KG1 (cell line): ENCODE measurements around the gene DPM3.
"Not testable (repeated sequence)": the region's sequence is repeated elsewhere in the genome, so short reads cannot be mapped to it uniquely, and the experiment has no call there.

ENCODE experiments used
- DNase-seq: peaks from one replicate; lab custom pipeline; 2025; lab: John Stamatoyannopoulos, UW

The DPM3 gene

GRCh38 chr1:155175281-155175926, 35.1 kb upstream of the DPM3 start:
- no peak for DNase-seq

GRCh38 chr1:155174324-155175280, 34.3 kb upstream of the DPM3 start:
- no peak for DNase-seq

GRCh38 chr1:155173478-155174323, 33.4 kb upstream of the DPM3 start, which contains the start of gene TRIM46:
Gene TRIM46, plus strand, starts transcription at chr1:155173849. Its CDS starts 118 bp downstream, at chr1:155173967.
- no peak for DNase-seq

DNA sequence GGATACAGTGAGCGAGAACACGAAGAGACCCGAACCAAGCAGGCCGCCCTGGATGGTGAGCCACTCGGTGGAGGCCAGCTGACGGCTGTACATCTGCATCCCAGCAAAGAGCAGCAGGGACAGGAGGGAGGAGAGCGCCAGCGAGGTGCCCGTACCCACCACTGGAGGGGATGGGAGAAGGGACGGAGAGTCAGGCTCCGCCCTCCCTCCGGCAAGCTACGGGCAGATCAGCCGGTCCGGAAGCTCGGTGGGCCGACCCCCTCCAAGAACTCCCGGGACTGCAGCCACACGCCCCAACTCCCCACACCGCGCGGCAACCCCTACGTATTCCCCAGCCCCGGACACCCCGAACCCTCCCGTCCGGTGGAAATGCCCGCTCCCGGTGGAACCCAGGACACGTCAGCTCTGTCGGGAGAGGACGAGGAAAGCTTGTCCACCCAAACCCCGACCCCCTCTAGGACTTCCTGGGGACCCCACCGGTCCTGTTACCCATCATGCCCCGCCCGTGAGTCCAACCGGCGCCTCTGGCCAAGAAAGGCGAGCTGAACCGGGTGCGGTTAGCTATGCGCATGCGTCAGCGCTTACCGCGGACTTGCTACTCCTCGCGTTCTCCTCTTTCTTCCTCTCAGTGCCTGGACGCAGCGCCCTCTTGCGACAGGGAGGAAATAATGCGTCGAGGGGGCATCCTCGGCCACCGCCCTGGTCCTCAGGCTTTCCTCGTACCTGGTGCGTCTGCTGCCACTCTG, 32.6 kb upstream of the DPM3 start, which contains the start of gene KRTCAP2:
Gene KRTCAP2 (minus strand): TSS at position 573 of the 746 bp plus-strand sequence. CDS start 80 bp downstream, at position 493.
- DNase-seq, result peak; percentile 85

DNA sequence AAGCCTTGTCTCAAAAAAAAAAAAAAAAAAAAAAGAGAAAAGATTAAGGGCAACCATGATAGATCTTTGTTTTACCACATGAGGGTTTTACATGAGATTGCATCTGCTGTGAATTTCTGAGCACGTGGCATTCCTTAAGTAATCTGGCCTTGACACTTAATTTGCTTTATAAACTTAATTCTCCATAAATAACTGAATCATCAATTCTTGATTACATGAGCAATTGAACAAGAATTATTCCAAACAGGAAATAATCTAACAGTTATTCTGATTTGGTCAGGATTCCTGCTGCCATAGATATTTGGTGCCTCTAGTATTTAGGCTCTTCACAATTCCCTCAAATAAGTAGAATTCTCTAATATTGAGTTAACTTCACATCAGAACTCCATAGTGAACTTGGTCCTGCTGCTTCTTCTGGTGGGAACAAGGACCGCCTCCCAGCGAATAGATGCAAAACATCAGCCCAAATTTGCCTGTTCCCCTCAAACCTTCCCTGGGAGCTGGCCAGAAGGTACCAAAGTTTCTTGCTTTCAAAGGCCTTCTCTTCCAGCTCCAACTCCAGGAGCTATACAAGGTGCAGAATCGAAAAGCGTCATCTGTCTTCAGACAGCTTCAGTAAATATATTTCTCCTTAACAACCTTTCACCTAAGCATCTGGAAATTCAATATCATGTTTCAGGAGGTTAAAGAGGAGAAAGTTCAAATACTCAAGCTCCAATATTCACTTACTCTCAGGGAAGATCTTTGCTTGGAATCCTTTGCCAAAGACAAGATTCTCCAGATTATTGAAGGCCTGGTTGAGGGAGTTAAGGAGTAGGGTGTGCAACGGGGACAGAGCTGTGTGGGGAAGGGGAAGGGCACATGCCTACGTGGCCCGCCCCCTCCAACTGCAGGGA, 31.8 kb upstream of the DPM3 start:
- no peak for DNase-seq

GRCh38 chr1:155170806-155171205, 30.5 kb upstream of the DPM3 start:
- no peak for DNase-seq

GRCh38 chr1:155170101-155170785, 29.9 kb upstream of the DPM3 start:
- no peak for DNase-seq

DNA sequence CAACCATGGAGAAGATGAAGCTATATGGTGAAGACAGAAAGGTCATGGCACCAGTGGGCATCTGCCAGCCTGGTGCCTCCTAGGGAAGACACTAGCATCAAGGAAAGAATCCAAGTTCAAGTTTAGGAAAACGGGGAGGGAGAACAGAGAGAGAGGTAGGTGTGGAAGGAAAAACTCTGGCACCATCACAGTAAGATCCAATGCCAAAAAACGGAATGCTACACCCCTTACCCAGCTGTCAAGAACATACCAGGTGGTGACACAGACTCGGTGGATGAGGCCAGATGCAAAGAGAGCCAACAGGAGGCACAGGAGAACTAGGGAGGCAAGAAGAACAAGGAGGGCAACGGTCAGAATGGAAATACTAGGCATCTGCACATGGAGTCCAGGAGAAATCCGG, 29.2 kb upstream of the DPM3 start:
- DNase-seq, result no peak

DNA sequence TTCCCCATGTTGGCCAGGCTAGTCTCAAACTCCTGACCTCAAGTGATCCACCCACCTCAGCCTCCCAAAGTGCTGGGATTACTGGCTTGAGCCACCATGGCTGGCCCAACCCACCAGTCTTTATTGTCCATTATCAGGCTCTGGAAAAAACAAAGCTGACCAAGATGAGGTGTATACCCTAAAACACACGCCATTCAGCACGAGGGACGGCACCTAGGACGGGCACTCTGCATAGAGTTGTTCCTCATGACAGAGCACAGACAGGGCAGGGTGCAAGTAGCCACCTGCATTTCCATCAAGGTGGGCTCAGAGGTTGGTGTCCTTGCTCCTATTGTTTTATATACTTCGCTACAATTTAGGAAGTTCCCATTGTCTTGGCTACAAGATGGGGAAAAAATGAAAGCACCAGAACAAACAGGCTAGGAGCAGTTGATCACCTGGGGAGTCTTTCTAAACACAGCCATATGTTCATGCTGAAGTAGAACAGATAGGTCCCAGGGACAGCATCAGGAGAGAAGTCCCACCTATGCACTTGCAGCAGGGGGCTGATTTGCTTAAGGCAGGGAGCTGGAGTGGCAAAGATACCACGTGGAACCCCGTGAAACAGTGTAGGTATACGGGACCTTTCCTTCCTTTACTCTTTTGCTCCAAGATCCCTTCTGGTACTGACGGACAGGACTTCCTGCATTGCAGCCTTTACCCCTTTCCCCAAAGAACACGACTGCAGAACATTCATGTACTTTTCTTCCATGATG, 28.3 kb upstream of the DPM3 start:
- DNase-seq, result no peak

GRCh38 chr1:155168105-155168445, 27.7 kb upstream of the DPM3 start:
- not testable (repeated sequence) for DNase-seq

DNA sequence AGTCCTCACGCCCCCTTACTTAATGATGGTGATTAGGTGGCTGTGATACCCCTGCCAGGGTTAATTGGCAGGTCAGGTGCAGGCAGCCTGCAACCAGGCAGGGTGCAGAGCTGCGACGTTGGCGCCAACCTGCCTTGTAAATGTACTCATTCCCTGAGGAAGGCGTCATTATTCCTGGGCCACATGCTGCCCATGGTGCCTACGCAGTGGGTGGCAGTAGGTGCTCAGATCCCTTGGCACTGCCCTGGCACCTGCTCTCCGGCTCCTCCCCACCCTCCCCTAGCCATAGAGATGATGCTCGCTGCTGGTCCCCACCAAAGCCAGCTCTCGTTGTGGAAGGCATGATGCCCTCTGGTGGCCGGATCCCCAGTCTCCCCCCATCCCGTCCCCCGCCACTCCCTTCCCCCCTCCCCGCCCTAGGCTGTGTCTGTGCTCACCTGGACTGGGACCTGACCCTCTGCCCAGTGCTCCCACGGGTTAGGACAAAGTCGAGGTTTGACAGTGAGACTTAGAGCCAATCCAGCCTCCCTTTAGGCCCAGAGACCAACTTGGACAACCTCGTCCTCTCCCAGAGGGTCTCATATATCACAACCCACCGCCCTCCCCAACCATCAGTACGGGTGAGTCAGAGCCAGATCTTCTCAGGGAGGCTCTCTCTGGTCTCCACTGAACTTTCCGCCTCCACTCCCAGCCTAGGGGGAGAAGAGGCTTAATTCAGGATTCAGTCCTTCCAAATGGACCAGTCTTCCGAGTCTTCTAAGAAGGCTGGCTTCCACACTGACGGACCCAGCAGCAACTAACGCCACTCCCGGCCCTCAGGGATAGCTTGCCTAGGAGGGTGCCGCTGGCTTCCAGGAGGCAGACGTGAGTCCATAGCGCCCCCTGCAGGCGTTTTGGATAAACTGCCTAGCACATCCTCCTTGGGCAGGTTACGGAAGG, 27.1 kb upstream of the DPM3 start:
- DNase-seq, result peak; percentile 92

- DNase-seq, result peak; percentile 54
Observed at GRCh38 chr1:155166471-155167165, 26.3 kb upstream of the DPM3 start.

- DNase-seq, result no peak
Observed at GRCh38 chr1:155166051-155166470, 25.7 kb upstream of the DPM3 start.

DNA sequence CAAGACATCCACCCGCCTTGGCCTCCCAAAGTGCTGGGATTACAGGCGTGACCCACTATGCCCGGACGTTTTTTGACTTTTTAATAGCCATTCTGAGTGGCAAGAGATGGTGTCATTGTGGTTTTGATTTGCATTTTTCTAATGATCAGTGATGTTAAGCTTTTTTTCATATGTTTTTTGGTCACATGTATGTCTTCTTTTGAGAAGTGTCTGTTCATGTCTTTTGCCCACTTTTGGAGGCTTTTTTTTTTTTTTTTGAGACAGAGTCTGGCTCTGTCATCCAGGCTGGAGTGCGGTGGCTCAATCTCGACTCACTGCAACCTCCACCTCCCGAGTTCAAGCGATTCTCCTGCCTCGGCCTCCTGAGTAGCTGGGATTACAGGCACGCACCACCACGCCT, 24.3 kb upstream of the DPM3 start:
- DNase-seq, result not testable (repeated sequence)

DNA sequence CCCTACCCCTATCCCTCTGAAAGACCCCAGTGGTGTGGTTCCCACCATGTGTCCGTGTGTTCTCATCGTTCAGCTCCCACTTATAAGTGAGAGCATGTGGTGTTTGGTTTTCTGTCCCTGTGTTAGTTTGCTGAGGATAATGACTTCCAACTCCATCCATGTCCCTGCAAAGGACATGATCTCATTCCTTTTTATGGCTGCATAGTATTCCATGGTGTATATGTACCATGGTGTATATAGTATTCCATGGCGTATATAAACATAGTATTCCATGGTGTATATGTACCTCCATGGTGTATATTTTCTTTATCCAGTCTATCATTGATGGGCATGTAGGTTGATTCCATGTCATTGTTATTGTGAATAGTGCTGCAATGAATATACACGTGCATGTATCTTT, 23.5 kb upstream of the DPM3 start:
- not testable (repeated sequence) for DNase-seq

DNA sequence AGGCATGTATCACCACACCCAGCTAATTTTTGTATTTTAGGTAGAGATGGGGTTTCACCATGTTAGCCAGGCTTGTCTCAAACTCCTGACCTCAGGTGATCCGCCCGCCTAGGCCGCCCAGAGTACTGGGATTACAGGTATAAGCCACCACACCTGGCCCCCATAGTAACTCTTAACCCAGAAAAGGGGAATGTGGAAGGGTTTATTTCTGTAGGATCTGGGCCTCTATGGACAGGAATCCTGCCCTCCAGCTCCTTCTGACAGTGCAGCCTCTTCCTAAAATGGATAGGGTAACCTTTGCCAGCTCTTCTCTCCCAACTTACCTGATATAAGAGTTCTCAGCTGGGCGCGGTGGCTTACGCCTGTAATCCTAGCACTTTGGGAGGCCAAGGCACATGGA, 22.3 kb upstream of the DPM3 start:
- DNase-seq, result not testable (repeated sequence)

- no peak for DNase-seq
Observed at GRCh38 chr1:155160128-155160527, 19.8 kb upstream of the DPM3 start.
